Renal cortex interstitium (tissue), 11 donors: ENCODE measurements around the gene POLD4. TPM values are rescaled to one million over a fixed set of nuclear protein-coding genes. Genes with fewer than 3 reads are reported as not detected.

Source experiments
- DNase-seq, 11 donors: peaks; one replicate each; pipeline ENCODE4 v3.0.0-alpha.2; 2013; ENCODE audit warnings: low read depth in 9 of 11, low spot score in 4 of 11; ENCODE audit errors: extremely low read depth in 1 of 11
- polyA plus RNA-seq, 3 donors: library from polyadenylated mRNA; unstranded; fragments of 120-200 nt; gene quantifications; one replicate each; pipeline ENCODE4 v1.2.1, GENCODE V29; 2013; ENCODE audit not compliant: insufficient read length in 3 of 3

POLD4 gene
- polyA plus RNA-seq, 3 donors, result 16.3 to 38.7 (median 26.0) TPM

DNA sequence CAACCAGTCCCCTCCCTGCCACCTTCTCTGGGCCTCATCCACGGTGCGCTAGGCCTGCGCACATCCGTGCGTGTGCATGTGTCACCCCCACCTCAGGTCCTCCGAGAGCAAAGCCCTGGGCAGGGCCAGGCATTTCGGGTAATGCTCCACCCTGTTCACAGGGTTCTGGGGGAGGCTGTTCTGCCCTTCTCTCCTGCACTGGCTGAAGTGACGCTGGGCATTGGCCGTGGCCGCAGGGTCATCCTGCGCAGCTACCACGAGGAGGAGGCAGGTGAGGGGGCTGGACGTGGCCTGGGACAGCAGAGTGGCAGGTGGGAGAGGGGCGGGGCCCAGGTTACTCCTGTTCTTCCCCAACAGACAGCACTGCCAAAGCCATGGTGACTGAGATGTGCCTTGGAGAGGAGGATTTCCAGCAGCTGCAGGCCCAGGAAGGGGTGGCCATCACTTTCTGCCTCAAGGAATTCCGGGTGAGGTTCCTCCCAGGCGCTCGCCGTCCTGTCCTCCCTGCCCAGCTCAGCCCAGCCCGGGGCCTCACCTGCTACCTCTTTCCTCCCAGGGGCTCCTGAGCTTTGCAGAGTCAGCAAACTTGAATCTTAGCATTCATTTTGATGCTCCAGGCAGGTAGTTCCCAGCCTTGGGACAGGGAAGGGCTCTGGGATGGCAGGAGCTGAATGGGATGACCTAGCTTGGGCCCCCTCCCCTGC lies 42.4 kb upstream of the POLD4 start:
- no peak for DNase-seq

DNA sequence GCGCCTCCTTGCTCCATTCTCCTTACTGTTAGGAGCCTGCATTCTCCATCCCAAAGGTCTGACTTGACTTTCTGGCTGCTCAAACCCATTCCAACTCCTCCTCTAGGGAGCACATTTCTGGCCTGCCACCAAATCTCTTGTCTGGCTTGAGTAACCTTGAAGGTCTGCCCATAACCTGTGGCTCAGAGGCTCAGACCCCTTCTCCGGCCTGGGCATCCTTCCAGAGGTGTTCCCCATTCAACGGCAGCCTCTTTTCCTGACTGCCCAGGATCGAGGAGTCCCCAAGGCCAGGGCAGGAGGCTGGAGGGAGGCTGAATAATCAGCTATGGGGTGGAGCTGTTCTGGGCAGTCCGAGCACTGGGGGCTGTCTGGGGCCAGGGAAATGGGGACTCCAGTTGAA lies 40.6 kb upstream of the POLD4 start:
- no peak for DNase-seq

DNA sequence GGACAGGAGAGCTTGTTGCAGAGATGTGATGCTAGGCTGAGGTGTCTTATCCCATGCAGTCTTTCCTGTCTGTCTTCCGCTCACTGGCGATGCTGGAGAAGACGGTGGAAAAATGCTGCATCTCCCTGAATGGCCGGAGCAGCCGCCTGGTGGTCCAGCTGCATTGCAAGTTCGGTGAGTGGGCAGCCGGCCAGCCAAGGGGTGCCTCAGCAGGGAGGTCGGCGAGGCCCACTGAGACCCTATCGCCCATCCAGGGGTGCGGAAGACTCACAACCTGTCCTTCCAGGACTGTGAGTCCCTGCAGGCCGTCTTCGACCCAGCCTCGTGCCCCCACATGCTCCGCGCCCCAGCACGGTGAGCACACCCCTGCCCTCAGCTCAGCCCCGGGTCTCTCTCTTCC lies 40.1 kb upstream of the POLD4 start:
- no peak for DNase-seq

DNA sequence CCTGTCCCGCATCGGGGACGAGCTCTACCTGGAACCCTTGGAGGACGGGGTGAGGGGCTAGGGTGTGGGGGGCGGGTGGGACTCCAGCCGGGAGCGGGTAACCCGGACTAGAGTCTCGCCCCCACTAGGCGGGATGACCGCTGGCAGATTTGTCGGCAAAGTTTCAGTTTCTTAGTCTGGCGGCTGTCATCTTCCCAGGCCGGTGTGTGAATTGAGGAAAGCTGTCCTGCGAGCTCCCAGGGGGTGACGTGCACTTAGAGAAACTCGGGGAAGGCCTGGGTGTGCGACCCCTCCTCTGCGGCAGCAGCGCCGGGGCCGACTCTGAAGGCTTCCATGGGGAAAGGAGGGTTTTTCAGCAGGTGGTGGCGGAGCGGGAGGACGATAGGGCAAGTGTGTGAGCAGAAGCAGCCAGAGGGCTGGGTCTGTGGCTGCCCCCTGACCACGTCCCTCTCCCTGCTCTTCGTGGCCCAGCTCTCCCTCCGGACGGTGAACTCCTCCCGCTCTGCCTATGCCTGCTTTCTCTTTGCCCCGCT lies 38.9 kb upstream of the POLD4 start:
- no peak for DNase-seq

DNA sequence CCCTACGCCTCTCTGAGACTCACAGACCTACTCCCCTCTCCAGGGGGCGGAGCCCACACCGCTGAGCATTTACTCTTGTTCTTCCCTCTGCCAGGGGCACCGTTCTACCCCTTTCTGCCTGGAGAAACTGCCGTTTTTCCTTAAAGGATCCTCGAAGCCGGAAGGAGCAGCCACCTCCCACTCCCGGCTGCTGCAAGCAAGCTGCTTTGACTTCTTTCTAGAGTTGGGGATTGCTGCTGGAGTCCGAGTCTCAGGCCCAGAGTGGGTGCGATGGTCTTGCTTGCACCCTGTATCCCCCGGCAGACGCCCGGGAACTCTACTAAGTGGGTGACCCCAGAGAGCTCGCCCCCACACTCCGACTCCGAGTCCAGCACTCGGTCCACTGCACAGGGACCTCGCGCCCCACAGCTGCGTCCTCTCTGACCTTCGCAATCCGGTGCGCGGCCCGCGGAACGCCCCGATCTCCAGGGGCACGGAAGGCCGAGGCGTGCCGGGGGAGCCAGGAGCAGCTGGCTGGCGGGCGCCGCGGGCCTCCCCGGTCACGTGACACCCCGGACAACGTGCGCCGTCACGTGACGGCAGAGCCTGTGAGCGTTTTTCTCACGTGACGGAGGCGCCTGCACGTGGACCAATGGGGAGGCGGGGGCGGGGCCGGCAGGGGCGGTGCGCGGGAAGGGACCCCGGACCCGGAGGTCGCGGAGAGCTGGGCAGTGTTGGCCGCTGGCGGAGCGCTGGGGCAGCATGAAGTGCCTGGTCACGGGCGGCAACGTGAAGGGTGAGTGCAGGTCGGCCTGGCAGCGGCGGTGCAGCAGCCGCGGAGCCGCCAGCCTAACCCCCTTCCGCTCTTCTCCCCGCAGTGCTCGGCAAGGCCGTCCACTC lies 38.2 kb upstream of the POLD4 start, which contains the start of gene RAD9A:
TSS of gene RAD9A (plus strand) at position 683 of the 879 bp plus-strand sequence. CDS start at position 742, 59 bp downstream.
- DNase-seq, result peak; percentile 80 to 95 (median 91)

DNA sequence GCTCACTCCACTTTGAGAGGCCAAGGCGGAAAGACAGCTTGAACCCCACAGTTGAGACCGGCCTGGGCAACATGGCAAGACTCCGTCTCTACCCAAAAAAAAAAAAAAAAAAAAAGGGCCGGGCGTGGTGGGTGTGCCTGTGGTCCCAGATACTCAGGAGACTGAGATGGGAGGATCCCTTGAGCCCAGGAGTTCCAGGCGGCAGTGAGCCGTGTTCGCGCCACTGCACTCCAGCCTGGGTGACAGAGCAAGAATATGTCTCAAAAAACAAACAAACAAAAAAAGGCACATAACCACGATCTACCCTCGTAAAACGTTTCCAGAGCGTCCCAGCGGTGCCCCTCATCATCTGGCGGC lies 37.6 kb upstream of the POLD4 start:
- no peak for DNase-seq

DNA sequence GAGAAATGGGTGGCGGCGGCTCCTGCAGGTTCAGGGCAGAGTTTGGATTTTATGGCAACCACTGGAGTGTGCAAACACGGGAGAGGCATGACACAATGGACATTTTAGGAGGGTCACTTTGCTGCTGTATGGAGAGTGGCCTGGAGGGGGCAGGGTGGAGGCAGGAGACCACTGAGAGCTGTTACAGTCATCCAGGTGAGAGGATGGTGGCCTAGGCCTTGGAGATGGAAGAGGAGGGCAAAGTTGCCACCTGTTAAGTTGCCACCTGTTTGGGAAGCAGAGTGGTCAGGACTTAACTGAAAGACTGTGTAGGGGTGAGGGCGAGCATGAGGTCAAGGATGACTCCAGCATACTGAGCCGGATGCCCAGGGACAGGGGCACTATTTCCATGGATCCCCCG lies 36.1 kb upstream of the POLD4 start:
- DNase-seq, result no peak

DNA sequence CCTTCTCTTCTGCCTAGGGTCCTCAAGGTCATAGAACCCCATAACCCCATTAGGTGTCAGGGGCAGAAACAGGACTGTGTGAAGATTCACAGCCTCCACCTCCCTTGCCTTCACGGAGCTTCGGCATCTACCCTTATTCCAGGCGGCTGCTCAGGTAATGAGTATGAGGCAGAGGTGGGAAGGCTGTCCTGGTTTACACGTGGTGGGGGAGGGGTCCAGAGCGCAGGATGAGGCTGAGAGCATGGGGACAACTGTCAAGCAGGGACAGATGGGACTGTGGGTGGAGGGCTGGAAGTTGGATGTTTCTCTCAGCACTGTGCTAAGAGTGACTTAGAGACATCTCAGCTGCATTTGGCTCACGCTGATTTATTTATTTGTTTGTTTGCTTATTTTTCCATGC lies 34.2 kb upstream of the POLD4 start:
- no peak for DNase-seq

DNA sequence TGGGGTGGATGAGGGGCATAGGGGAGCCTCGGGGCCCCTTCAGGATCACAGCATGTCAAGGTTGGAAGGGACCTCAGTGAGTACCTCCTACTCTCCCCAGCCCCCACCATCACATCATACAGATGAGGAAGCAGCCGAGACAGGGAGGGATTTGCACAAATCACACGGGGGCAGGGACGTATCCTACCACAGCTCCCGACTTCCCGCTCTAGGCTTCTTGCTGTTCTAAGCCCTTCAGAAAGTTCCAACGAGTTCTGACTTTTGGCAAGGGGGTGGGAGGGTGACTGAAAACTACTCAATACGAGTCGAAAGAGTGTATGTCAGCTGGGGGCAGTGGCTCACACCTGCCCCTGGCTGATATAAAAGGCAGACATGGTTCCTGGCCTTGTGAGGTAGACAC lies 33.7 kb upstream of the POLD4 start:
- DNase-seq, result no peak

DNA sequence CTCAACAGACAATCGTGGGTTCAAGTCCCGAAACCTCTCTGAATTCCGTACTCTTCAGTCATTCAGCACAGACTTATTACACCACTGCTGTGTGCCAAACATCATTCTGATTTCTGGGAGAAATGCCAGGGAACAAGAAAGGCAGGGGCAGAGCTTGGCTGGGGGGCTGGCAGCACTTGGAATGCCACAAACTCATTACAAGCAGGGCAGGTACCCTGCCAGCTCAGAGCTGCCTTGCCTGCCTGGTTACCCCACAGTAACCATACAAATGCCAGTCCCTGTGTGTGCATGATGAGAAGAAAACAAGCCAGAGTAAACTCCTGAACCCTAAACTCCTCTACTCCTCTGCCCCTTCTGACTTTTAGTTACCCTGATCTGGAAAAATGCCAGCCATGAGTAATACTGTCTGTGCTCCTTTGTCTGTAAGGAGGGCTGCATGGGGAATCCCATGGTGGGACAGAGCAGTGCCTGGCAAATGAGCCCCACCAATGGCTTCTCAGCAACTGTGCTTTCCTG lies 31.6 kb upstream of the POLD4 start:
- no peak for DNase-seq

DNA sequence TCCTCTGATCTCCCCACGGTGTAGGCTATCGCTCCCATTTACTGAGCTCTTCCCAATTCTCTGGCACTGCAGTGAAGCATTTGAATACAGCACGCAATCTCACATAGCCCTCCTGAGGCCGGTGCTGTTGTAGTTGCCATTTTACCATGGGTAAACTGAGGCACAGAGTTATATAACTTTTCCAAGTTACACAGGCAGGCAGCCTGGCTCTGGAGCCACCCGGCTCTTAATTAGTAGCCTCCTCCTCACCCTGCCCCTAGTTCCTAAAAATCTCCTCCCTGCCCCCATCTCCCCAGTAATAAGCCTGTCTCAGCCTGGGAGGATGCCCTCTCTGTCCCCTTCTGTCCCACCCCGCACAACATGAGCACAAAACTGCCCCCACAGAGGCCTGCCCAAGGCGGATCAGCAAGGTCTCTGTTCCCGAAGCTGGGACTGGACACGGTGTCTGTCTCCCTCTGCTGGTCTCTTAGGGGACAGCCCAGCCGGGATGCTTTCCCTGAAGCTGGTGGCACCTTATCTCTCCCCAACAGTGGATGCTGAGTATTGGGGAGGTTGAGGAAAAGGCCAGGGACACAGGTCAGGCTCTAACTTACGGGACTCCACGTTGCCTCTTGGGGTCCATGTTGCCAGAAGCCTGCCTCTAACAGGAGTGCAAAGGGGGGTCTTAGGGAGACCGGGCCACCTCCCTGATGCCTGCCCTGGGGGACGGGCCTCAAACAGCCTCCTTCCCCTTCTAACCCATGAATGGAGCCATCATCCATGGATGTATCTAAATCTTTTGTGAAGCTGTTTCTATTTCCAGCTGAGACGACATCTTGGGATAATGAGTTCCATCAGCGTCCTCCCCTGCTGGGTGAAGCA lies 29.2 kb upstream of the POLD4 start:
- no peak for DNase-seq

DNA sequence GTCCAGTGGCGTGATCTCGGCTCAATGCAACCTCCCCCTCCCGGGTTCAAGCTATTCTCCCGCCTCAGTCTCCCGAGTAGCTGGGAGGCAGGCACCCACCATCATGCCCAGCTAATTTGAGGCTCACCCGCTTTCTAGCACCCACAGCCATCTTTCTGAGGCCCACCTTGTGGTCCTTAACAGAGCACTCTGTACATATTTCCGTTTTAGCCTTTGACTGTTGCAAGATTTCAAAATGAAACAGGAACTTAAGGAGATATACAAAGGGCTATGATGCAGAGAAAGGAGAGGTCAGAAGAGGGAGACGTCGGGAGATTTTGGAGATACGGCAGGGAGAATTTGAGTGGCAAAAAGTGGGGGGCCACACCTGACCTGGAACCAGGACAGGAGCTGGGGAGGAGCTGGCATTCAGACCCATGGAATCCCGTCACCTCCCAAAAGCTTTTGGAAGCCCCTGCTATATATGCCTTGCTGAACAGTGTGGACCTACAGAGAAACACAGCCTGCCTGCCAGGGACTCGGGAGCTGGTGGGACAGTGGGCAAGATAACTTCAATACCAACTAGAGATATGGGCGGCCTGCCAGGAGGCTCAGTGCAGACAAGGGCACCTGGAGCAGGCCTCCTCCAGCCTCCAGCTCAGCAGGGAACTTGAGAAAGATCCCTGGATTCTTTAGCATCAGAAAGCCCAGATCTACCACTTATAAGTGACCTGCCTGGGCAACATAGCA lies 28.1 kb upstream of the POLD4 start:
- no peak for DNase-seq

DNA sequence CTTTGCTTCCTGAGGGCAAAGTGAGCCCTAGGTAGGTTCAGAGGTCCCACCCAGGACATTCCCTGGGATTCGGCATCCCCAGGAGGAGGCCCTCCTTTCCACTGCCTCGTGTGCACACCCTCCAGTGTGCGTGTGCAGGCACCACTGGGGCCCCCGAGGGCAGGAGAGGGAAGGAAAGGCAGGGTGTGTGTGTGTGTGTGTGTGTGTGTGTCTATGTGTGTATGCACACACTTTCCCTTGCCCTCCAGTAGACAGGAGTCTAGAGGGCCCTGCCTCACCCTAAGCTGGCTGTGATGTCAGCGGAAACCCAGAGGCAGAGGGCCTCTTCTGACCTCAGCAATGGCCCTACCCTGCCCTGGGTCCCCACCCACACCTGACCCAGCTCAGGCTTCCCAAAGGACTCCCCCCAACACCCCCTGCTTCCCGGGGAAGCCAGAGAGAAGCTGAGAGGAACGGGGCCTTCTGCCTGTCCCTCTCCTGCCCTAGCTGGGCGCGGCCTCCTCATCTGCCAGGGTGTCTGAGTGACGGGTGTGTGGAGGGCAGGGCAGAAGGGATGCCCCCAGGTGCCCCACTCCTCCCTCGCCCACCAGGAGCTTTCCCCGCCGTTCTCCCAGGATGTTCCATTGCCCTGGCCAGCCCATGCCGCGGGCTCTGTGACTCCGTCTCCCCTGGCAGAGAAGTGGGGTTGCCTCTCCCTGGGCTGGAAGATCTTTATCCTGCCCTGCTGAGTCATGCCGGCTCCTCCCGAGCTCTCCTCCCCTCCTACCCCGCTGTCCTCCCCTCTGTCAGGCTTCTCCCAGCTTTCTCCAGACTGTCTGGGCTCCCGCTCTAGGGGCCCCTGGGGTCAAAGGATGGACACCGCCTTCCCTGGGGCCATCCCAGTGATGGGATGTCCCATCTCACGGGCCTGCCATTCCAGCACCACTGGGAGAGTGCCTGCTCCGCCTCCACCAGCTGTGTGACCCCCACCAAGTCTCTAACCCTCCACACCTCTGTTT lies 26.0 kb upstream of the POLD4 start:
- no peak for DNase-seq

DNA sequence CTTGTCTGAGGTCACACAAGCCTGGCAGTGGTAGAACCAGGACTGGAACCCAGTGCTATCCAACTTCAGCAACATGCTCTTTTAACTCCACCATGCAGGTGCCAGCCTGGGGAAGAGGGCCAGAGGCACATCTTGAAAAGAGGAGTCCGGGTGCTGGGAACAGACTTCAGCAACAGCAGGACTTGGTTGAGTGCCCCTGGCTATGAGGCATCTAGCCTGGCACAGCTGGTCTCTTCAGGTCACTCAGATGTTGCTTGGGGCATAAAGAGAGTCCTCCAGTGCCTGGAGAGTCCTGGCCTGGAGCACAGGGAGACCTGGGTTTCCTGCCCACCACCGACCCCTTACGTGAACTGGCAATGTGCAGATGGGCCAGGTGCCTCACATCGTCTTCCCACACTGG lies 25.2 kb upstream of the POLD4 start:
- DNase-seq, result no peak

DNA sequence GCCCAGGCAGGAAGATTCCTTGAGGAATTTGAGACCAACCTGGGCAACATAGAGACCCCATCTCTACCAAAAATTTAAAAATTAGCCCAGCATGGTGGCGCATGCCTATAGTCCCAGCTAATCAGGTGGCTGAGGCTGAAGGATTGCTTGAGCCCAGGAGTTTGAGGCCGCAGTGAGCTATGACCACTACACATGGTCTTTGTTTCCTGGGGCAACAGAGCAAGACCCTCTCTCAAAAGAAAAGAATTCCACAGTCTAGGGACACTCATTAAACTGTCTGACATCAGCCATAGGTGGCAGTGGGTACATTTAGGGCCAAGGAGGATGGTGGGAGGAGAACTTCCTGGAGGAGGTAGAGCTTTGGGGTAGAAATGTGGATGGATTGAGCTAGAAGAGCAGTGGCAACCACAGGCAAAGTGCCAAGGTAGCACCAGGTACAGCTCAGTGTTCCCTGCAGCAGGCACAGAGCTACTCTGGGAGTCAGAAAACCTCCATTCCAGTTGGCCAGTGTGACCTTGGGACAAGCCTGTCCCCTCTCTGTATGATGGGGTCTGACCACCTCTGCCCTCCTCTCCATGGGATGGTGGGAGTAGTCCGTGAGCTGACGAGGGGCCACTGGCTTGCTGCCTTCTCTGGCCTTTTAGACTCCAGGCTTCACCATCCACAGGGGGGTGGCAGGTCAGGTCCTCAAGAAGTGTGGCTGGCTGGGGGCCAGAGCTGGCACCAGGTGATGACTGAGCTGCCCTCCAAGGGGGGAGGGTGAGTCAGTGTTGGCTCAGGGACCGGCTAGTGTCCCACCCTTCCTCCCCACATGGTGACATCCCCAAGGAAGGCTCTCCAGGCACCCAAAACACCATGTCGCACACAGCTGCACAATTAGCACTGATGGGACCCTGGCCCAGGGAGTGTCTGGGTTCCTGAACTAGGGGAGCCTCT lies 23.8 kb upstream of the POLD4 start:
- DNase-seq, result no peak

DNA sequence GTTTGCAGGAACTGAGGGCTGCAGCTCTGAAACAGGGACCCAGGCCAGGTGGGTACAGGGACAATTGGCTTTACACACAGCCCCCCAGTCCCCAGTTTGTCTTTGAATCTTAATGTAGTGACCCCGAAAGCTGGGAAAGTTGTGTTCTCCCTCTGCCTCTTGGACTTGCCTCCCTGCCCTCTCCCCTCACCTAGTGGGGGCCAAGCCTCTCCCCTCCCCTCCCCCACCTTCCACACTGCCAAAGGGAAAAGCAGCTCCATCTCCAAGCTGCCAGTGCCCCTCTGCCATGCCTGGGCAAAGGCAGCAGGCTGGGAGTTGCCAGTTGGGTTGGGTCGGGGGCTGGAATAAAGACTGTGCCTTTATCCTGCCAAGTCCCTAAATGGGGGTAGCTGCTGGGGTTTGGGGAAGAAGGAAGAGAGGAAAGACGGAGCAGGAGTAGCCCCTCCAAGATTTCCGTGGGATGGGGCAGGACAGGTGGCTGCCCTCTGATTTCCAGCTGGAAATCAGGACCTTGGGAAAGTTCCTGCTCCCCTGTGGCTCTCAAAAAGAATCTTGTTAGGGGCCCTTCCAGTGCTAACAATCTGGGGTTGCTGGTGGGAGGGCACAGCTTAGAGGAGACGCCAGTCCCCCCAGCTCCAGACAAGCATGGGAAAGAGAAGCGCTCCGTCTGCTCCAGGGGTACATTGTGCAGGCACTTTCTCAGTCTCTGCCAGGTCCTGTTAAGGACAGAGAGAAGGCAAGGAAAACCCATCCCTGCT lies 22.9 kb upstream of the POLD4 start:
- no peak for DNase-seq
